Superior temporal gyrus (tissue), 1 donor: ENCODE measurements around the gene ZNF326.
A peak's percentile ranks its signal among the peaks of the same experiment; 100 is the strongest.
"Not testable (repeated sequence)": the region's sequence is repeated elsewhere in the genome, so short reads cannot be mapped to it uniquely, and the experiment has no call there.

Experiments
- DNase-seq: peaks from one replicate; pipeline ENCODE4 v3.0.0-alpha.2; 2016; ENCODE audit errors: extremely low spot score

The ZNF326 gene

GRCh38 chr1:89966656-89967055, 28.3 kb upstream of the ZNF326 start:
- no peak for DNase-seq

DNA sequence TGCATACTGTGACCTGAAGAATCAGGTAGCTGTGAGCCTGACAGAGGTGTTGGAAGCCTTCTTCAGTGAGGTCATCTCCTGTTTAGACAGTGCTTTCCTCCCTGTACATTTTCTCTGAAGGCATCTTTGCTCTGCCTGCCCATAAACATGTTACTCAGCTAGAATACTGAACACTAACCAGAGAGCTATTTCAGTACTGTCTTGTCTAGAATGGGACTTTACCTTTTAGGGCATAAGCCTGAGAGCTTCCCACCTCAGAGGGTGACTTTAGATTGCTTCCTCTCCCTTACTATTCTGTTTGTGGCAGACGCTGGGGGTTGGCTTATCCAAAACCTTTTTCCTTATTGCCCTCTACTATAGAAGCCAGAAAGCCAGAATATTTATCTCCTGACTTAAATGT, 23.3 kb upstream of the ZNF326 start:
- DNase-seq, result no peak

- DNase-seq, result no peak
Observed at GRCh38 chr1:89972024-89972423, 22.9 kb upstream of the ZNF326 start.

GRCh38 chr1:89973471-89974127, 21.3 kb upstream of the ZNF326 start:
- DNase-seq, result no peak

GRCh38 chr1:89974256-89974655, 20.7 kb upstream of the ZNF326 start:
- no peak for DNase-seq

DNA sequence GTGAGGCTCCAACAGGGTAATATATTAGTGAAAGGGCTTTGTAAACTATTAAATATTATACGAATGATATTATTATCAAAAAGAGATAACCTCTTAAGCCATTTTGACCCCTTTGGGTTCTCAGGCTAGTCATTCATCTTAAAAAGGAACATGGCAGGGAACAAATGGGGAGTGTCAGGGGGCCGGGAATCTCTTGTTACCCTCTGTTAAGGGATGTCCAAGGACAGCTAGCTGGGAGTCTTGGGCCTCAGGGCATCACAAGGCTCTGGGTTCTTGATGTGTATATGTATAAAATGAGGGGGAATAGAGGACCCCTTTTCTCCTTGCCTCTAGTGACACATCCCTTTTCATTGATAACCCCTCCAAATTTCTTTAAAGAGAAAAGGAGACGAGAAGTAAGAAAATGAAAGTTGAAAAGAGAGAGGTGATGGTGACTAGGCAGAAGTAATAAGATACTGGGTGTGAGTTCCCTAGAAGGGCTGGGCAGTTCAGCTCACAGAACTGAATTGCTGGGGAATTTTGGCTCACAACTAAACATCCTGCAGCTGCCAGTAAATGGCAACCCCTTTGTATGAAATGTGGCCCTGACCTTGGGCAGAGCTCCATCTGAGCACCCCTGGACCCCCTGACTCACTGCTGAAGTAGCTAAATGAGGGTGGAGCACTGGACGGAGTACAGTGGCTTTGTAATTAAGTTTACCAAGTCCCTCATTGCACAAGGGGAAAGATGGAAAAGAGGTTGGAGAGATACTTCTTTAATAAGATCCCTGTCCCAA, 20.0 kb upstream of the ZNF326 start:
- DNase-seq, result no peak

- DNase-seq, result no peak
Observed at GRCh38 chr1:89975540-89976125, 19.3 kb upstream of the ZNF326 start.

GRCh38 chr1:89978755-89979154, 16.2 kb upstream of the ZNF326 start:
- DNase-seq, result no peak

DNA sequence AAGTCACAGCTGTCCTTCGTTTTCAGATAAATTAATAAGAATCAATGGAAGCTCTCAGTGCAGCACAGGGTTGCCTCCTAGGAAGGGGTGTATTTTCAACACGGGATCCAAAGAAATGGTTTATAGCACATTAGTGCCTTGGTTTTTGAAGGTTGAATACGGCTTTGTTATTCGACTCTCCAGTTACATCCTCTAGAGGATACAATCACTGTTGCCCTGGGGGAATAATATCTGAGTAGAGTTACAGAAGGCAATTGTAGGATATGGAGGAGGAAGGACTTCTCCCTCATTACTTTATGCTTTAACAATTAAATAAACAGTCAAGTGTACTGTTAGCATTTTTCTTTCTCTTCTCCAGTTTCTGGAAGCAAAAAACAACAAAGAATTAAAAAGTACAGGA, 14.3 kb upstream of the ZNF326 start:
- DNase-seq, result no peak

DNA sequence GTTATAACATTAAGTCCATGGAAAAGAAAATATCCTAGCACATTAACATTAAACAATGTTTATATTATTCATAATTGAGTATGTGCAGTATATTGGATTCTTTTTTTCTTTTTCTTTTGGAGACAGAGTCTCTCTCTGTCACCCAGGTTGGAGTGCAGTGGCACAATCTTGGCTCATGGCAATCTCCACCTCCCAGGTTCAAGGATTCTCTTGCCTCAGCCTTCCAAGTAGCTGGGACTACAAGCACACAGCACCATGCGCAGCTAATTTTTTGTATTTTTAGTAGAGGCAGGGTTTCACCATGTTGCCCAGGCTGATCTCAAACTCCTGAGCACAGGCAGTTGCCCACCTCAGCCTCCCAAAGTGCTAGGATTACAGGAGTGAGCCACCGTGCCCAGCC, 12.1 kb upstream of the ZNF326 start:
- DNase-seq, result not testable (repeated sequence)

DNA sequence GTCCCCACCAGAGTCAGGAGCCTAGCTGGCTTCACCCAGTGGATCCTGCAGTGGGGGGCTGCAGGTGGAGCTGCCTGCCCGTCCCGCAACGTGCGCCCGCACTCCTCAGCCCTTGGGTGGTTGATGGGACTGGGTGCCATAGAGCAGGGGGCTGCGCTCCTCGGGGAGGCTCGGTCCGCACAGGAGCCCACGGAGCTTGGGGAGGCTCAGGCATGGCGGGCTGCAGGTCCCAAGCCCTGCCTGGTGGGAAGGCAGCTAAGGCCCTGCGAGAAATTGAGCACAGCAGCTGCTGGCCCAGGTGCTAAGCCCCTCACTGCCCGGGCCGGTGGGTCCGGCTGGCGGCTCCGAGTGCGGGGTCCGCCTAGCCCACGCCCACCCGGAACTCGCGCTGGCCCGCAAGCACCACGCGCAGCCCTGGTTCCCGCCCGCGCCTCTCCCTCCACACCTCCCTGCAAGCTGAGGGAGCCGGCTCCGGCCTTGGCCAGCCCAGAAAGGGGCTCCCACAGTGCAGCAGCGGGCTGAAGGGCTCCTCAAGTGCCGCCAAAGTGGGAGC, 10.3 kb upstream of the ZNF326 start:
- not testable (repeated sequence) for DNase-seq

DNA sequence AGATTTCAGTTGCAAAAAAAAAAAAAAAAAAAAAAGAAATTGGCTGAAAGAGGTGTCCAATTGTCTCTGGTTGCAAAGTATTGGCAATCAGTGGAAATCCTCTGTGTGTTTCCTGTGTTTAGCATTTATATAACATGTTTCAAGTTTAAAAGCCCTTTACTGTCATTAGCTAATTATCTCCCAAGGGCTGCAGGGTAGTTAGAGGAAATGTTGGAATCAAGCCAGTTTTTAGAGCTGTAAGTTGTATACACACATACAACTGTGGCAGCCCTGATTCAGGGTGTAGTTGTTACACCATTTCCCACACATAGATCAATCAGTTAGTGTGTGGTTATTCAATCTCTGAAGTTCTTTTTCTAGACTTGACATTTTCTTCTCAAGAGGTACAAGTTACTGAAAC, 8.9 kb upstream of the ZNF326 start:
- peak; percentile 61 for DNase-seq

GRCh38 chr1:89987159-89987819, 7.6 kb upstream of the ZNF326 start:
- peak; percentile 98 for DNase-seq

GRCh38 chr1:89989099-89989498, 5.8 kb upstream of the ZNF326 start:
- DNase-seq, result no peak

DNA sequence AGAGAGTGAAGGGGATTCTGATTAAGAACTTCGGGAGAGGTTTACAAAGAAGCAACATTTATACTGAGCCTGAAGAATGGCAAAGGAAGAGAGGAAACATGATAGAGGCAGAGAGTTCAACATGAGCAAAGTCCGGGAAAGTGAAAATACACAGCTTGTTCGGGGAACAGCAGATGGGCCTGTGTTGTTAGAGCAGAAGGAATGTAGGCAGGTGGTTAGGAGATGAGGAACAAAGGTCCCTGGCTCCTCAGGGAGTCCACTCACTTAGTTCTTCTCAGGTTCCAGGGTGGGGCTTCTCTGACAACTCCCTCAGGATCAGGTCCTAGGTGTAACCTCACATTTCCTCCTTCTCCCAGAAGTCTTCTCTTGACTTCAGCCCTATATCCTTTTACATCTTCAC, 5.1 kb upstream of the ZNF326 start:
- DNase-seq, result no peak

DNA sequence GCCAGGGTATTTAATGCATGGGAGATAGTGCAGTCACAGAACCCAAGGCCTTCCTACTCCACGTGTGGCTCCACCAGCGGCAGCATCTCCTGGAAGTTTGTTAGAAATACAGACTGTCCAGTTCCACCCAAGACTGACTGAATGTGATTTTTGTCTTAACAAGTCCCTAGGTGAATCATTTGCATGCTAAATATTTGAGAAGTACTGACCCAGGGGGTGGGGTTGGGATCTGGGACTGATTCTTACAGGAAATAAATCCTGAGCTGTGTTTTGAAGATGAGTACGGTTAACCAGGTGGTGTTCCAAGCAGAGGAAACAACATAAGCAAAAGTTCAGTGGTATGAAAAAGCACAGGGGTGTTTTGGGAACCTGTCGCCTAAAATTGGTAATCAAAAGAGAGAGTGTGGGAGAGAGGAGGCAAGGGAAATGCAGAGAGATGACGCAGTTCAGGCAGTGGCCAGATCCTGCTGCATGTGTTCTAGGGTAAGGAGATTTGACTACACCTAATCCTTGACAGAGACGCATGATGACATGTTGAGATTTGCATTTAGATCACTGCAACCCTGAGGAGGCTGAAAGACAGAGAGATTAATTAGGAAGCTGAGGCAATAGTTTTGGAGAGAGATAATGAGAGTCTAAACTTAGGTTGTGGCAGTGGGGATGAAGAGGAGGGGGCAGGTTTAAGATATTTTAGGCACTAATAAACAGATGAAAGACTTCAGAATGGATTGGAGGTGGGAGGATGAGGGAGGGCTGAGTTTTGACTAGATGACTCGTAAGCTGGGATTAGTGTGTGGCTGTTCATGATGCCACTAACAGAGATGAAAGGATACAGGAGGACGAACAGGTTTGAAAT, 3.7 kb upstream of the ZNF326 start:
- DNase-seq, result no peak

- DNase-seq, result no peak
Observed at GRCh38 chr1:89993541-89993940, 1.4 kb upstream of the ZNF326 start.

DNA sequence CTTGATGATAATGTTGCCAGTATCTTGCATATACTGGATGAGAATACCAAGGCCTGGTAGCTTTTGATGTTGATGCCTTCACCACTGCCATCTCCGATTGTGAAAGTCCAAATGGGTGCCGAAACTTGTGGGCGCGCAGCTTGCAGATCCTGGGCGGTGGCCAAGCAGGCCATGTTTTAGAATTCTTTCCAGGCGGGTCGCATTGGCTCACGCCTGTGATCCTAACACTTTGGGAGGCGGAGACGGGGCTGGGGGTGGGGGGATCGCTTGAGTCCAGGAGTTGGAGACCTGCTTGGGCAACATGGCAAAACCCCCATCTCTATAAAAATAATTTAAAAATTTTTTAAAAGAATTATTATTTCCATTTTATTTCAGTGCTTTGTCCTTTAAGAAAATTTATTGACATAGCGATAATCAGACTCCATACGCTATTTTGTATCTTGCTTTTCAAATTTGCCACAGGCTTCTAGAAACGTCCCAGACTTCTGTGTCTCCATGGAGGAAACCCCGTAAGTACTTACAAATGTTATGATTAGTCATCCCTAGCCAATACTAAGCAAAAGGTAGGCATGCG, 592 bp upstream of the ZNF326 start:
- DNase-seq, result no peak

GRCh38 chr1:89995598-89996449, 914 bp downstream of the ZNF326 start:
- DNase-seq, result peak; percentile 53
